ENCODE measurements around the gene WNT3. TPM values are rescaled to one million over a fixed set of nuclear protein-coding genes. Genes with fewer than 3 reads are reported as not detected.

Gene WNT3
- total RNA-seq, 1 experiment from 2014 or later = 5.5 TPM

DNA sequence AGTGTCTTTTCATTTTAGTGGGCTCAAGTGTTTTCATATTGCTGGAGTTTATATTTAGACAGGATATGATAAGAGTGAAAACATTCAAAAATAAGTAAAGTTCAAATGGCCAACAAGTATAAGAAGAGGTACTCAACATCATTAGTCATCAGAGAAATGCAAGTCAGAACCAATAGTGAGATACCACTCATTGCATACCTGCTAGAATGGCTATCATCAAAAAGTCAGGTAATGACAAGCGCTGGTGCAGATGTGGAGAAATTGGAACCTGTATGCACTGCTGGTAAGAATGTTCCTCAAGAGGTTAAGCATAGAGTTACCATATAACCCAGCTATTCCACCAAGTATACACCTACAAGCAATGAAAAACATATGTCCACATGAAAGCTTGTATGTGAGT lies 87.8 kb downstream of the WNT3 start:
- Histone ChIP-seq H3K4me3 (replicated peaks in 1 of 2; ENCODE audit: low read depth in 1 of 2, low read length in 2 of 2) (no peak overlapping the region), H3K9me2 (ENCODE audit: insufficient read depth) (no peaks in the 10 kb centered on the region), H3K27ac (ENCODE audit: low read depth, low read length) (no peak overlapping the region), H3K9me3 (ENCODE audit: control insufficient read depth in 1 of 2, insufficient read depth in 1 of 2, low read depth in 1 of 2, low read length in 2 of 2) (no peaks in the 10 kb centered on the region), H3K4me1 (ENCODE audit: control insufficient read depth in 1 of 2, insufficient read depth in 2 of 2, low read length in 2 of 2) (peaks cover 0 to 10% of the 10 kb centered on the region in 2 experiments; a peak in 3 of 4 replicates), H3K9ac (ENCODE audit: low read length) (no peak overlapping the region), H3K27me3 (ENCODE audit: insufficient read depth, low read length) (no peaks in the 10 kb centered on the region), H2AFZ (ENCODE audit: low read depth, low read length, poor library complexity, severe bottlenecking) (no peak overlapping the region), H3K79me2 (ENCODE audit: insufficient read depth, low read length) (no peaks in the 10 kb centered on the region), H3K36me3 (ENCODE audit: control insufficient read depth in 1 of 2, insufficient read depth in 2 of 2, low read length in 2 of 2) (no peaks in the 10 kb centered on the region), H4K20me1 (ENCODE audit: insufficient read depth) (no peaks in the 10 kb centered on the region), H3K4me2 (ENCODE audit: low read length) (no peak overlapping the region)
- ATAC-seq (no peak), DNase-seq (ENCODE audit: low read depth, low spot score) (no peak)
- intact Hi-C loops (cut with micrococcal nuclease) = loop anchor here (5.0 kb wide), 1 partner anchor 107 kb away; no protein-coding TSS in a partner anchor
- ChIA-PET CTCF (no interaction called here), POLR2A (no interaction called here), RAD21 (ENCODE audit: low non-redundant PET in 1 of 2, low total read pairs in 2 of 2, uncharacterized antibody in 2 of 2, unreplicated experiment in 2 of 2) (no interaction called here)
- TF ChIP-seq POLR2A (IDR thresholded peaks at IDR 0.05; ENCODE audit: borderline replicate concordance, extremely low read depth, insufficient read depth, insufficient read length) = no peak
- TF ChIP-seq CBX3 (IDR thresholded peaks at IDR 0.05; ENCODE audit: low read depth) = no peak
- TF ChIP-seq ZBTB33 (IDR thresholded peaks at IDR 0.05; ENCODE audit: extremely low read depth, insufficient replicate concordance, low read length) = no peak
- no peak for TF ChIP-seq EGR1 (IDR thresholded peaks at IDR 0.05; ENCODE audit: low read depth)
- no peak for TF ChIP-seq ZNF274 (IDR thresholded peaks at IDR 0.05; ENCODE audit: low read depth, low read length)
- no peak for TF ChIP-seq JUND (IDR thresholded peaks at IDR 0.05)
- TF ChIP-seq POLR2AphosphoS5 (IDR thresholded peaks at IDR 0.05; ENCODE audit: low read depth, low read length) = no peak
- no peak for TF ChIP-seq SIN3A (IDR thresholded peaks at IDR 0.05; ENCODE audit: low read depth)
- TF ChIP-seq CEBPB (IDR thresholded peaks at IDR 0.05; ENCODE audit: low read depth) = no peak
- TF ChIP-seq TCF7L2 (IDR thresholded peaks at IDR 0.05; ENCODE audit: borderline replicate concordance, extremely low read depth, insufficient read depth, insufficient read length) = no peak
- no TSS peak for BruUV-seq (replicated peaks)

All from HCT116 (cell line).